Psoas muscle (tissue), 8 donors: ENCODE measurements around the gene KCNT1. TPM values are rescaled to one million over a fixed set of nuclear protein-coding genes. Genes with fewer than 3 reads are reported as not detected.
"Not testable (repeated sequence)": the region's sequence is repeated elsewhere in the genome, so short reads cannot be mapped to it uniquely, and the experiment has no call there.

Source experiments
- ATAC-seq, 4 donors: fragments of 200-7000 bp; cut with Tn5 transposase; one replicate each; pipeline ENCODE4 v1.9.1; 2020; ENCODE audit warnings: moderate library complexity in 3 of 4, mild to moderate bottlenecking in 2 of 4
- DNase-seq, 2 donors: peaks; one replicate each; pipeline ENCODE4 v3.0.0-alpha.2; 2020
- H3K27ac ChIP-seq: fragments of 200-600 bp; one replicate; pipeline ENCODE4 v1.8.0; 2022
- H3K27me3 ChIP-seq, 3 donors: fragments of 200-600 bp in 1 of 3; one replicate each; pipeline versions ENCODE4 v1.6.1 to v1.8.0; 2013 to 2022; ENCODE audit warnings: low read length in 2 of 3, mild to moderate bottlenecking in 2 of 3, moderate library complexity in 1 of 3; ENCODE audit not compliant: insufficient read depth in 3 of 3
- H3K36me3 ChIP-seq, 2 donors: fragments of 200-600 bp in 1 of 2; one replicate each; pipeline versions ENCODE4 v1.6.1 to v1.8.0; 2013 to 2022; ENCODE audit warnings: low read depth in 1 of 2, mild to moderate bottlenecking in 1 of 2, moderate library complexity in 1 of 2; ENCODE audit not compliant: insufficient read depth in 1 of 2
- H3K4me1 ChIP-seq: fragments of 200-600 bp; one replicate; pipeline ENCODE4 v1.8.0; 2022
- H3K4me3 ChIP-seq: fragments of 200-600 bp; one replicate; pipeline ENCODE4 v1.8.0; 2022; ENCODE audit warnings: mild to moderate bottlenecking
- H3K9me3 ChIP-seq: fragments of 200-600 bp; one replicate; pipeline ENCODE4 v1.8.0; 2022
- CTCF ChIP-seq: fragments of 200-600 bp; IDR thresholded peaks from one replicate; pipeline ENCODE4 v1.8.0; 2022; ENCODE audit warnings: antibody characterized with exemption
- WGBS, 3 donors: extraction: QIAGEN DNeasy Blood & Tissue Kit; methylation state at CpG; one replicate each; pipeline versions ENCODE4 v1.1.6 to v1.1.7; 2013; 5-methylcytosine and 5-hydroxymethylcytosine counted together
- intact Hi-C, 2 donors: fragments of 100-400 bp; cut with DNase I; formaldehyde crosslinking; loops; one replicate each; pipeline versions ENCODE4 v1.11.0 to v1.14.2; 2022
- polyA plus RNA-seq, 3 donors: library from polyadenylated mRNA; stranded (reverse); fragments of 200-250 nt; gene quantifications; one replicate each; pipeline ENCODE4 v1.2.3, GENCODE V29; 2013
- total RNA-seq, 4 donors: library from RNA; stranded (reverse); fragmentation: NEBNext Ultra II Directional in 2 of 4; extraction: Animal tissue kit (Norgen Biotek cat#: 25700) in 2 of 4; gene quantifications; one replicate each; pipeline versions ENCODE4 v1.2.1 to v1.2.4, GENCODE V29; 2021 to 2023
- donor health status: healthy with polysubstance abuse.
- donor health status: DM: no; HTN: no; CAD: no; lungs with moderate emphysema.
- donor health status: Bipolar disorder and iron deficiency.
- donor health status: healthy.
- donor health status: DM: yes; HTN: yes; CAD: no.
- donor health status: DM: no; HTN: no; CAD: no.
- donor health status: DM: no; HTN: no; CAD: no.
- donor health status: DM: yes; HTN: yes; CAD: no.

KCNT1 gene
- total and polyA plus RNA-seq, 7 donors: 1.1 to 15.0 (median 10.3) TPM

- no peak for TF ChIP-seq CTCF
- no peaks in the 10 kb centered on the region for H3K9me3 ChIP-seq
- ATAC-seq (no peak), DNase-seq (peak in 1 of 2 donors; percentile 25)
- H3K36me3 ChIP-seq: no peaks in the 10 kb centered on the region
- intact Hi-C loops: no loop called here
- peaks cover 0 to 61% (median 5%) of the 10 kb centered on the region in 3 donors for H3K27me3 ChIP-seq
- WGBS, 3 donors: 55 to 61% (median 59%) methylated on average over 29 of the region's 29 CpGs
- no peak overlapping the region for H3K27ac ChIP-seq
- H3K4me3 ChIP-seq: no peak overlapping the region
- H3K4me1 ChIP-seq: no peaks in the 10 kb centered on the region
Observed at GRCh38 chr9:135666534-135667462, 35.2 kb upstream of the KCNT1 start.

GRCh38 chr9:135667463-135668001 is 34.5 kb upstream of the KCNT1 start:
- Histone ChIP-seq H3K9me3 (no peaks in the 10 kb centered on the region), H3K4me3 (no peak overlapping the region), H3K27me3 (peaks cover 0 to 63% (median 5%) of the 10 kb centered on the region in 3 donors), H3K36me3 (no peaks in the 10 kb centered on the region), H3K27ac (no peak overlapping the region), H3K4me1 (no peaks in the 10 kb centered on the region)
- DNase-seq (peak in 1 of 2 donors; percentile 23), ATAC-seq (no peak)
- no peak for TF ChIP-seq CTCF
- intact Hi-C loops: no loop called here
- WGBS, 3 donors: 23 to 36% (median 25%) methylated on average over 8 to 9 of the region's 9 CpGs

GRCh38 chr9:135669018-135669417 is 33.0 kb upstream of the KCNT1 start:
- ATAC-seq, H3K27ac ChIP-seq, H3K9me3 ChIP-seq, H3K4me3 ChIP-seq, H3K36me3 ChIP-seq, intact Hi-C loops, H3K4me1 ChIP-seq: not testable (repeated sequence)
- peak in 1 of 2 donors; percentile 12 for DNase-seq
- 90 to 93% (median 91%) methylated on average over 5 of the region's 5 CpGs for WGBS, 3 donors
- peaks cover 0 to 61% (median 5%) of the 10 kb centered on the region in 3 donors for H3K27me3 ChIP-seq

- intact Hi-C loops: no loop called here
- DNase-seq (peak in 1 of 2 donors; percentile 32), ATAC-seq (no peak)
- no peak overlapping the region for H3K27ac ChIP-seq
- H3K27me3 ChIP-seq: peaks cover 0 to 61% (median 5%) of the 10 kb centered on the region in 3 donors
- no peak overlapping the region for H3K4me3 ChIP-seq
- TF ChIP-seq CTCF: no peak
- H3K36me3 ChIP-seq: no peaks in the 10 kb centered on the region
- no peaks in the 10 kb centered on the region for H3K9me3 ChIP-seq
- H3K4me1 ChIP-seq: no peaks in the 10 kb centered on the region
- WGBS, 3 donors: 93 to 96% (median 95%) methylated on average over 9 of the region's 9 CpGs
Observed at GRCh38 chr9:135669616-135670285, 32.2 kb upstream of the KCNT1 start.
